Endothelial cell of umbilical vein (primary cell): ENCODE measurements around the gene SH3BP5. TPM values are rescaled to one million over a fixed set of nuclear protein-coding genes. Genes with fewer than 3 reads are reported as not detected.

Source experiments
- BruUV-seq: library from RNA; stranded (reverse); fragments of 400-500 nt; replicated peaks from 2 replicates; lab custom pipeline; 2021; lab: Mats Ljungman, UMichigan
- CTCF ChIA-PET: fragments of 300-600, 350-600 bp; sonication (Branson Sonifier 250); formaldehyde crosslinking; loops from one replicate; lab custom pipeline; 2021; ENCODE audit warnings: antibody characterized with exemption, inconsistent platforms; lab: Charles Lee
- POLR2A ChIA-PET: fragments of 300-600, 350-600 bp; sonication (Branson Sonifier 250); formaldehyde crosslinking; loops from one replicate; lab custom pipeline; 2021; ENCODE audit warnings: antibody characterized with exemption, inconsistent platforms; lab: Charles Lee
- DNase-seq: peaks from one replicate; pipeline ENCODE4 v3.0.0-alpha.2; 2011; ENCODE audit warnings: low read depth, low spot score
- FAIRE-seq: peaks from 2 replicates; lab custom pipeline; 2011; peaks lifted over from hg19 to GRCh38; lab: Jason Lieb, UNC
- H2AFZ ChIP-seq: 2 replicates; pipeline ENCODE4 v1.6.0; 2012; ENCODE audit warnings: low read depth, low read length, control low read depth, inconsistent platforms
- H3K27ac ChIP-seq: 2 replicates; pipeline ENCODE4 v1.5.1; 2011; ENCODE audit warnings: low read depth, mild to moderate bottlenecking, control low read depth, low read length, moderate library complexity; ENCODE audit not compliant: insufficient read depth
- H3K27me3 ChIP-seq, 2 experiments: 2 replicates each; pipeline versions ENCODE4 v1.6.0 to v1.6.1; 2011; ENCODE audit warnings: low read length in 2 of 2, mixed read lengths in 1 of 2; ENCODE audit not compliant: control insufficient read depth in 2 of 2, insufficient read depth in 2 of 2
- H3K36me3 ChIP-seq, 2 experiments: 2 replicates in 1 of 2; 3 replicates in 1 of 2; pipeline ENCODE4 v1.5.1; 2011; ENCODE audit warnings: low read length in 2 of 2, mild to moderate bottlenecking in 1 of 2, moderate library complexity in 1 of 2; ENCODE audit not compliant: control insufficient read depth in 2 of 2, insufficient read depth in 2 of 2; ENCODE audit errors: extremely low read depth in 1 of 2
- H3K4me1 ChIP-seq: 3 replicates; pipeline ENCODE4 v1.5.1; 2011; ENCODE audit warnings: mild to moderate bottlenecking, low read length; ENCODE audit not compliant: control insufficient read depth, insufficient read depth; ENCODE audit errors: extremely low read depth
- H3K4me2 ChIP-seq: 2 replicates; pipeline ENCODE4 v1.6.1; 2011; ENCODE audit warnings: low read length, control low read depth, mixed read lengths; ENCODE audit not compliant: insufficient read depth
- H3K4me3 ChIP-seq, 3 experiments: fragments of 200-600 bp in 1 of 3; sonication (generic), shearing (Covaris generic) in 1 of 3; replicated peaks in 1 of 3; 2 replicates each; pipeline ENCODE4 v1.5.1; 2011 to 2016; ENCODE audit warnings: control low read depth in 3 of 3, low read length in 3 of 3, mild to moderate bottlenecking in 2 of 3, inconsistent platforms in 1 of 3, low read depth in 1 of 3, moderate library complexity in 1 of 3; ENCODE audit not compliant: insufficient read depth in 1 of 3
- H3K79me2 ChIP-seq: 2 replicates; pipeline ENCODE4 v1.6.0; 2012; ENCODE audit warnings: low read length, inconsistent platforms; ENCODE audit not compliant: control insufficient read depth, insufficient read depth
- H3K9ac ChIP-seq: replicated peaks from 2 replicates; pipeline ENCODE3; 2011; ENCODE audit warnings: low read length, control low read depth; ENCODE audit not compliant: insufficient read depth; ENCODE audit errors: extremely low read depth
- H3K9me1 ChIP-seq: replicated peaks from 3 replicates; pipeline ENCODE4 v1.6.0; 2011; ENCODE audit warnings: mild to moderate bottlenecking, low read length; ENCODE audit not compliant: control insufficient read depth, insufficient read depth; ENCODE audit errors: extremely low read depth
- H3K9me3 ChIP-seq: replicated peaks from 2 replicates; pipeline ENCODE4 v1.5.1; 2012; ENCODE audit warnings: low read length, inconsistent platforms; ENCODE audit not compliant: control insufficient read depth, insufficient read depth
- H4K20me1 ChIP-seq: replicated peaks from 2 replicates; pipeline ENCODE3; 2011; ENCODE audit warnings: mild to moderate bottlenecking, low read length; ENCODE audit not compliant: control insufficient read depth, insufficient read depth; ENCODE audit errors: extremely low read depth
- FOS ChIP-seq: IDR thresholded peaks from 2 replicates; pipeline ENCODE4 v1.6.1; 2011; ENCODE audit warnings: mild to moderate bottlenecking, low read length, moderate library complexity, borderline replicate concordance; ENCODE audit not compliant: insufficient read depth
- GATA2 ChIP-seq: IDR thresholded peaks from 2 replicates; pipeline ENCODE4 v1.7.0; 2011; ENCODE audit warnings: low read depth, mild to moderate bottlenecking, moderate library complexity, mixed read lengths, low read length; ENCODE audit not compliant: insufficient read length, insufficient read depth
- JUN ChIP-seq: IDR thresholded peaks from 2 replicates; pipeline ENCODE4 v1.6.1; 2011; ENCODE audit warnings: borderline replicate concordance, low read depth; ENCODE audit not compliant: insufficient read length, insufficient read depth
- POLR2A ChIP-seq: IDR thresholded peaks from 2 replicates; pipeline ENCODE4 v1.6.1; 2012; ENCODE audit warnings: low read depth, mild to moderate bottlenecking, control low read depth, low read length
- dilution Hi-C: fragments of 300-500 bp; cut with MboI; formaldehyde crosslinking; loops from one replicate; pipeline ENCODE4 v1.15.0; 2019; ENCODE audit warnings: low sequenced_read_pairs; ENCODE audit not compliant: extremely low pct_ligation_motif_present
- intact Hi-C: fragments of 100-400 bp; cut with micrococcal nuclease; formaldehyde crosslinking; loops from one replicate; pipeline ENCODE4 v1.10.0; 2022
- polyA plus RNA-seq, 4 experiments: library from polyadenylated mRNA; depleted of rRNA in 3 of 4; stranded (reverse) in 3 of 4; unstranded in 1 of 4; fragments of >200 nt; gene quantifications; 2 replicates each; pipeline versions ENCODE4 v1.2.1 to v1.2.3, GENCODE V29; 2011 to 2012; ENCODE audit warnings: missing spikeins in 1 of 4
- total RNA-seq: library from RNA; stranded (reverse); gene quantifications from 2 replicates; pipeline ENCODE4 v1.2.3, GENCODE V29; 2021

The SH3BP5 gene
- total and polyA plus RNA-seq, 2 donors (not counting 3 experiments of a cell fraction or from before 2014, with no cell fraction given) = 35.3 to 76.3 TPM

DNA sequence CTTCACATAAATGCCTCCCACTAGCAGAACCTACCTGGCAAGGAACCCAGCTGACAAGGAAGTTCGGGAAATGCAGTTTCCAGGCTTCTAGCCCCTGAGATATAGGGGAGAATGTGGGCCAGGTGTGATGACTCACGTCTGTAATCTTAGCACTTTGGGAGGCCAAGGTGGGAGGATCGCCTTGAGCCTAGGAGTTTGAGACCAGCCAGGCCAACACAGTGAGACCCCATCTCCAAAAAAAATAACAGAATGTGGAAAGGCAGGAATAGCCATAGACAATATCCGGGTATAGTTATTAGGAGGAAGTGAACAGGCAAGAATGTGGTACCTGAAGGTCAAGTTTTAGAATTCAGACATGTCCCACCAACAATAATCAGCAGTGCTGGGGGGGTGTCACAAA, 40.5 kb upstream of the SH3BP5 start:
- intact Hi-C loops = no loop called here

DNA sequence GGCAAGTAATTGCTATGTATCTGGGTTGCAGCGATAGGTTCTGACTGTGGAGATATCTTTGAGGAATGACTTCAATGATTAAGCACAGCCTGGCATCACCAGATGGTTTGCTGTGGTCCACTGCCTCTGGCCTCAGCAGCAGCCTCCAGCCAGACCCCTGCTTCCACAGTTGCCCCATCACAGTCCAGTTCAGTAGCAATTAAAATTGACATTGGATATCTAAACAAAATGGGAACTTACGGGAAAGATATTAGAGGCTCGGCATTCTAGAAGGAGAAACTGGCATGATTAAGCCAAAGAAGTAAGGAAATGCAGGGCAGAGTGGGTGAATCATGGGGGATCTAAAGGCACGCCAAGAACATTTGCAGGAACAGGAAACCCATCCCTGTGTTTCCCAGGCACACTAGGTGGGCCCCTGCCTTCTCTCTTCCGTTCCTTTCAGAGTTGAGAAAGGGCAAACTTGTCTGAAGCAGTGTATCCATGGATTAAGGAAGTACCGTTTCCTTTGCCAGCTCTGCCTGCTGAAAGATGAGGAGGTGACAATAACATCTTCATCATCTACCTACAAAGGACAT, 36.3 kb upstream of the SH3BP5 start:
- BruUV-seq = no TSS peak
- Histone ChIP-seq H3K4me2 (peak overlapping the region; percentile 33), H3K9me1 (no peaks in the 10 kb centered on the region), H3K27me3 (no peaks in the 10 kb centered on the region), H3K9me3 (no peaks in the 10 kb centered on the region), H3K27ac (peak overlapping the region; percentile 8), H2AFZ (peak overlapping the region; percentile 39), H3K4me1 (peaks cover 28% of the 10 kb centered on the region), H3K4me3 (no peak overlapping the region), H3K36me3 (no peaks in the 10 kb centered on the region), H3K79me2 (no peaks in the 10 kb centered on the region), H3K9ac (no peak overlapping the region), H4K20me1 (no peaks in the 10 kb centered on the region)
- DNase-seq (peak; percentile 62), FAIRE-seq (peak; percentile 81)
- ChIA-PET POLR2A (no interaction called here), CTCF (interaction anchor here (1.4 to 2.0 kb wide), 2 partner anchors 37 to 101 kb away, joined by 6 read pairs; no protein-coding TSS in a partner anchor)
- intact Hi-C loops (no loop called here), dilution Hi-C loops (no loop called here)
- TF ChIP-seq POLR2A (no peak), FOS (peak; percentile 56), GATA2 (peak; percentile 55)

More for the DNA sequence above, 40.5 kb upstream of the SH3BP5 start:
- BruUV-seq = no TSS peak
- dilution Hi-C loops = loop anchor here (5.0 kb wide), 1 partner anchor 106 kb away; no protein-coding TSS in a partner anchor
- FAIRE-seq = no peak
- Histone ChIP-seq H4K20me1 (no peaks in the 10 kb centered on the region), H3K27ac (no peak overlapping the region), H3K27me3 (no peaks in the 10 kb centered on the region), H3K9me3 (no peaks in the 10 kb centered on the region), H3K79me2 (no peaks in the 10 kb centered on the region), H3K36me3 (no peaks in the 10 kb centered on the region), H2AFZ (no peak overlapping the region), H3K4me3 (no peak overlapping the region), H3K9me1 (no peaks in the 10 kb centered on the region), H3K9ac (no peak overlapping the region), H3K4me1 (peaks cover 13% of the 10 kb centered on the region), H3K4me2 (no peak overlapping the region)
- DNase-seq = no peak
- POLR2A ChIA-PET = no interaction called here
- TF ChIP-seq JUN = no peak
- CTCF ChIA-PET = no interaction called here
